Neutrophil (primary cell): Measurements from ENCODE around the gene GSTO2.
"Not testable (repeated sequence)": the region's sequence is repeated elsewhere in the genome, so short reads cannot be mapped to it uniquely, and the experiment has no call there.

Experiments
- H3K27ac ChIP-seq: fragments of 200-600 bp; sonication (generic); 2 replicates; pipeline ENCODE4 v1.5.1; 2016; ENCODE audit warnings: mild to moderate bottlenecking, moderate library complexity
- H3K27me3 ChIP-seq: fragments of 200-600 bp; sonication (generic); 2 replicates; pipeline ENCODE4 v1.6.0; 2016; ENCODE audit warnings: mild to moderate bottlenecking
- H3K36me3 ChIP-seq: fragments of 200-600 bp; sonication (generic); 2 replicates; pipeline ENCODE4 v1.5.1; 2017
- H3K4me1 ChIP-seq, 2 experiments: fragments of 200-600 bp in 1 of 2; sonication (generic) in 1 of 2; 1 replicate in 1 of 2; 2 replicates in 1 of 2; pipeline versions ENCODE4 v1.5.1 to v1.6.1; 2013 to 2016; ENCODE audit warnings: low read depth in 1 of 2, low read length in 1 of 2, mild to moderate bottlenecking in 1 of 2, moderate library complexity in 1 of 2; ENCODE audit not compliant: control insufficient read depth in 1 of 2, insufficient read depth in 1 of 2
- H3K4me3 ChIP-seq, 2 experiments: fragments of 200-600 bp in 1 of 2; sonication (generic) in 1 of 2; 1 replicate in 1 of 2; 2 replicates in 1 of 2; pipeline ENCODE4 v1.5.1; 2013 to 2016; ENCODE audit warnings: low read depth in 1 of 2, low read length in 1 of 2, mild to moderate bottlenecking in 1 of 2, moderate library complexity in 1 of 2
- H3K9me3 ChIP-seq: fragments of 200-600 bp; sonication (generic); 2 replicates; pipeline ENCODE4 v1.5.1; 2016
- CTCF ChIP-seq: fragments of 200-600 bp; sonication (generic); IDR thresholded peaks from 2 replicates; pipeline ENCODE4 v1.5.1; 2016; ENCODE audit warnings: antibody characterized with exemption

The GSTO2 gene

GRCh38 chr10:104232613-104233102 is 36.3 kb upstream of the GSTO2 start:
- Histone ChIP-seq H3K4me1 (peaks cover 11 to 13% of the 10 kb centered on the region in 2 experiments), H3K27ac (no peak overlapping the region), H3K9me3 (no peaks in the 10 kb centered on the region), H3K27me3 (peaks cover 34% of the 10 kb centered on the region), H3K4me3 (peak overlapping the region; percentile 74 to 92), H3K36me3 (no peaks in the 10 kb centered on the region)
- TF ChIP-seq CTCF, result no peak

- H3K9me3 ChIP-seq, result no peaks in the 10 kb centered on the region
- peaks cover 11 to 13% of the 10 kb centered on the region in 2 experiments for H3K4me1 ChIP-seq
- H3K27me3 ChIP-seq, result peaks cover 33% of the 10 kb centered on the region
- no peaks in the 10 kb centered on the region for H3K36me3 ChIP-seq
- no peak for TF ChIP-seq CTCF
- H3K4me3 ChIP-seq, result no peak overlapping the region
- H3K27ac ChIP-seq, result no peak overlapping the region
These were observed 35.2 kb upstream of the GSTO2 start for GRCh38 chr10:104233817-104234216.

- no peaks in the 10 kb centered on the region for H3K9me3 ChIP-seq
- H3K4me3 ChIP-seq, result no peak overlapping the region
- no peaks in the 10 kb centered on the region for H3K36me3 ChIP-seq
- H3K27me3 ChIP-seq, result peaks cover 21% of the 10 kb centered on the region
- TF ChIP-seq CTCF, result no peak
- peaks cover 11 to 13% of the 10 kb centered on the region in 2 experiments for H3K4me1 ChIP-seq
- H3K27ac ChIP-seq, result no peak overlapping the region
These were observed 34.0 kb upstream of the GSTO2 start for GRCh38 chr10:104234934-104235333.

- H3K4me3 ChIP-seq, result no peak overlapping the region
- peaks cover 11 to 13% of the 10 kb centered on the region in 2 experiments for H3K4me1 ChIP-seq
- H3K27me3 ChIP-seq, result peaks cover 13% of the 10 kb centered on the region
- no peaks in the 10 kb centered on the region for H3K9me3 ChIP-seq
- H3K36me3 ChIP-seq, result no peaks in the 10 kb centered on the region
- no peak overlapping the region for H3K27ac ChIP-seq
- no peak for TF ChIP-seq CTCF
These were observed 33.2 kb upstream of the GSTO2 start for GRCh38 chr10:104235801-104236200.

GRCh38 chr10:104240078-104240477 is 28.9 kb upstream of the GSTO2 start:
- Histone ChIP-seq H3K9me3 (no peaks in the 10 kb centered on the region), H3K36me3 (no peaks in the 10 kb centered on the region), H3K4me3 (no peak overlapping the region), H3K27ac (no peak overlapping the region), H3K4me1 (no peaks in the 10 kb centered on the region), H3K27me3 (no peaks in the 10 kb centered on the region)
- no peak for TF ChIP-seq CTCF

- peaks cover 12 to 15% of the 10 kb centered on the region in 2 experiments for H3K4me1 ChIP-seq
- TF ChIP-seq CTCF, result no peak
- no peaks in the 10 kb centered on the region for H3K36me3 ChIP-seq
- no peak overlapping the region for H3K27ac ChIP-seq
- H3K4me3 ChIP-seq, result no peak overlapping the region
- H3K27me3 ChIP-seq, result no peaks in the 10 kb centered on the region
- H3K9me3 ChIP-seq, result no peaks in the 10 kb centered on the region
These were observed 26.4 kb upstream of the GSTO2 start for GRCh38 chr10:104242545-104242944.

- peaks cover 12 to 18% of the 10 kb centered on the region in 2 experiments for H3K4me1 ChIP-seq
- H3K27ac ChIP-seq, H3K36me3 ChIP-seq, H3K9me3 ChIP-seq, H3K4me3 ChIP-seq, H3K27me3 ChIP-seq: not testable (repeated sequence)
These were observed 26.0 kb upstream of the GSTO2 start for GRCh38 chr10:104243009-104243408.
